PC-9 (cell line): Measurements from ENCODE around the gene ELAVL1. TPM values are rescaled to one million over a fixed set of nuclear protein-coding genes. Genes with fewer than 3 reads are reported as not detected.
"Not testable (repeated sequence)": the region's sequence is repeated elsewhere in the genome, so short reads cannot be mapped to it uniquely, and the experiment has no call there.

ENCODE experiments used
- BruUV-seq: library from RNA; stranded (reverse); fragments of 400-500 nt; replicated peaks from 2 replicates; lab custom pipeline; 2021; lab: Mats Ljungman, UMichigan
- CTCF ChIA-PET: fragments of 300-600 bp; sonication (Branson Sonifier 250); formaldehyde crosslinking; loops from one replicate; lab custom pipeline; 2022; ENCODE audit warnings: antibody characterized with exemption; lab: Charles Lee
- POLR2A ChIA-PET: fragments of 300-600 bp; sonication (Branson Sonifier 250); formaldehyde crosslinking; loops from one replicate; lab custom pipeline; 2022; ENCODE audit warnings: antibody characterized with exemption; ENCODE audit not compliant: unreplicated experiment; lab: Charles Lee
- DNase-seq, 2 experiments: peaks; one replicate each; pipeline versions ENCODE4 v3.0.0 to v3.0.0-alpha.2; 2015 to 2022; ENCODE audit warnings: mixed read lengths in 1 of 2
- H2AFZ ChIP-seq: fragments of 200-600 bp; sonication (generic); 2 replicates; pipeline ENCODE4 v1.8.1; 2017; ENCODE audit warnings: antibody characterized with exemption
- H3F3A ChIP-seq: fragments of 200-600 bp; sonication (generic); 2 replicates; pipeline ENCODE4 v1.8.1; 2017; ENCODE audit warnings: antibody characterized with exemption, mild to moderate bottlenecking, low read depth; ENCODE audit not compliant: insufficient read depth
- H3K27ac ChIP-seq: fragments of 200-600 bp; sonication (generic); 2 replicates; pipeline ENCODE4 v1.6.1; 2016; ENCODE audit warnings: mixed run types
- H3K27me3 ChIP-seq: fragments of 200-600 bp; sonication (generic); 2 replicates; pipeline ENCODE4 v1.6.1; 2016; ENCODE audit warnings: low read depth, mixed run types; ENCODE audit not compliant: insufficient read depth
- H3K36me3 ChIP-seq: fragments of 200-600 bp; sonication (generic); 2 replicates; pipeline ENCODE4 v1.6.1; 2016; ENCODE audit warnings: low read depth, mixed run types
- H3K4me1 ChIP-seq: fragments of 200-600 bp; sonication (generic); replicated peaks from 2 replicates; pipeline ENCODE4 v1.6.1; 2016; ENCODE audit warnings: mixed run types; ENCODE audit not compliant: insufficient read depth
- H3K4me2 ChIP-seq: fragments of 200-600 bp; sonication (generic); 2 replicates; pipeline ENCODE4 v1.6.1; 2017; ENCODE audit warnings: mixed run types
- H3K4me3 ChIP-seq: fragments of 200-600 bp; sonication (generic); 2 replicates; pipeline ENCODE4 v1.6.1; 2016; ENCODE audit warnings: mixed run types
- H3K79me2 ChIP-seq: fragments of 200-600 bp; sonication (generic); 2 replicates; pipeline ENCODE4 v1.6.1; 2017; ENCODE audit warnings: low read depth, mixed run types
- H3K9me2 ChIP-seq: fragments of 200-600 bp; sonication (generic); 2 replicates; pipeline ENCODE4 v1.8.1; 2017; ENCODE audit warnings: mild to moderate bottlenecking; ENCODE audit not compliant: insufficient read depth
- H3K9me3 ChIP-seq: fragments of 200-600 bp; sonication (generic); 2 replicates; pipeline ENCODE4 v1.8.1; 2016; ENCODE audit warnings: low read depth; ENCODE audit not compliant: insufficient read depth
- H4K20me1 ChIP-seq: fragments of 200-600 bp; sonication (generic); 2 replicates; pipeline ENCODE4 v1.8.1; 2017; ENCODE audit not compliant: insufficient read depth
- CTCF ChIP-seq: fragments of 200-600 bp; sonication (generic); conservative IDR thresholded peaks from 2 replicates; pipeline ENCODE4 v1.6.1; 2017; ENCODE audit warnings: mixed run types, antibody characterized with exemption, mild to moderate bottlenecking, moderate library complexity
- EZH2 ChIP-seq: fragments of 200-600 bp; sonication (generic); IDR thresholded peaks from 2 replicates; pipeline ENCODE4 v1.8.0; 2017; ENCODE audit warnings: antibody characterized with exemption, low read depth
- intact Hi-C: fragments of 100-400 bp; cut with micrococcal nuclease; formaldehyde crosslinking; loops from one replicate; pipeline ENCODE4 v1.10.0; 2022; ENCODE audit not compliant: unreplicated experiment
- total RNA-seq: library from RNA; stranded (reverse); gene quantifications from 2 replicates; pipeline ENCODE4 v1.2.3, GENCODE V29; 2021

Gene ELAVL1
- total RNA-seq, 1 experiment from 2014 or later: 108 TPM

- H3K79me2 ChIP-seq: 0 out of 2 replicates have a peak, but pooled peaks cover 5% of the 10 kb centered on the region
- ChIA-PET POLR2A (interaction anchor here (0.5 to 1.4 kb wide), 3 partner anchors 15 to 336 kb away, joined by 3 to 8 read pairs (median 4); partner anchors contain the start of gene MAP2K7), CTCF (no interaction called here)
- H3K36me3 ChIP-seq: no peaks in the 10 kb centered on the region
- peaks cover 7% of the 10 kb centered on the region; the same call in 1 of the 2 replicates for H4K20me1 ChIP-seq
- no peak overlapping the region for H2AFZ ChIP-seq
- no peaks in the 10 kb centered on the region for H3K9me3 ChIP-seq
- H3K9me2 ChIP-seq: no peaks in the 10 kb centered on the region
- peaks cover 23% of the 10 kb centered on the region for H3K4me1 ChIP-seq
- H3K4me3 ChIP-seq: peak overlapping the region; percentile 77; the same call in 1 of the 2 replicates
- no peak for DNase-seq
- intact Hi-C loops: no loop called here
- no TSS peak for BruUV-seq
- no peak for TF ChIP-seq EZH2
- H3K4me2 ChIP-seq: peak overlapping the region; percentile 98
- no peak overlapping the region for H3K27ac ChIP-seq
- peaks cover 19% of the 10 kb centered on the region for H3K27me3 ChIP-seq
- H3F3A ChIP-seq: peaks cover 48% of the 10 kb centered on the region
These were observed 86.6 kb downstream of the ELAVL1 start for GRCh38 chr19:7918615-7919421.

GRCh38 chr19:7918062-7918614 is 87.3 kb downstream of the ELAVL1 start:
- H3K9me3 ChIP-seq, DNase-seq, H3K36me3 ChIP-seq, H3K9me2 ChIP-seq, intact Hi-C loops, BruUV-seq, H3K27ac ChIP-seq, H3K79me2 ChIP-seq: not testable (repeated sequence)
- CTCF ChIA-PET: interaction anchor here (0.6 to 0.8 kb wide), 2 partner anchors 26 to 288 kb away, joined by 3 to 4 read pairs; partner anchors contain the start of gene PET100
- Histone ChIP-seq H3K27me3 (peaks cover 19% of the 10 kb centered on the region), H2AFZ (peak overlapping the region; percentile 75; the same call in 1 of the 2 replicates), H3K4me2 (peak overlapping the region; percentile 88), H3F3A (peaks cover 48% of the 10 kb centered on the region), H3K4me3 (peak overlapping the region; percentile 63), H3K4me1 (peaks cover 23% of the 10 kb centered on the region), H4K20me1 (peaks cover 11% of the 10 kb centered on the region; the same call in 1 of the 2 replicates)
- POLR2A ChIA-PET: interaction anchor here (0.5 to 0.6 kb wide), 2 partner anchors 202 to 335 kb away, joined by 3 to 4 read pairs; no protein-coding TSS in a partner anchor

- peak overlapping the region; percentile 75 for H2AFZ ChIP-seq
- CTCF ChIA-PET: interaction anchor here (0.6 to 0.8 kb wide), 3 partner anchors 27 to 332 kb away, joined by 3 to 4 read pairs (median 3); partner anchors contain the start of gene PET100
- DNase-seq: peak in 1 of 2 experiments; percentile 60
These were observed 88.0 kb downstream of the ELAVL1 start for GRCh38 chr19:7917267-7918061.

More at GRCh38 chr19:7917267-7918061, 88.0 kb downstream of the ELAVL1 start:
- Histone ChIP-seq H3K4me1 (peaks cover 23% of the 10 kb centered on the region), H3F3A (peaks cover 47% of the 10 kb centered on the region), H3K4me3 (peak overlapping the region; percentile 63), H3K9me3 (no peaks in the 10 kb centered on the region), H3K9me2 (no peaks in the 10 kb centered on the region), H3K27me3 (peaks cover 19% of the 10 kb centered on the region), H3K4me2 (peak overlapping the region; percentile 88), H3K27ac (no peak overlapping the region), H3K79me2 (no peaks in the 10 kb centered on the region), H3K36me3 (no peaks in the 10 kb centered on the region), H4K20me1 (peaks cover 15% of the 10 kb centered on the region; the same call in 1 of the 2 replicates)
- TF ChIP-seq EZH2 (0 out of 2 replicates have a peak, but pooled peaks have one; percentile 20), CTCF (peak; percentile 55; the same call in 1 of the 2 replicates)
- POLR2A ChIA-PET: interaction anchor here (0.6 kb wide), 1 partner anchor 203 kb away, joined by 3 read pairs; no protein-coding TSS in a partner anchor
- BruUV-seq: no TSS peak
- intact Hi-C loops: no loop called here
